ENCODE results near the gene ARID1B.

ARID1B gene

GRCh38 chr6:156801712-156802111 is 24.5 kb downstream of the ARID1B start:
- no peak for TF ChIP-seq CTCF (IDR thresholded peaks at IDR 0.05; ENCODE audit: low read depth, low read length, missing control alignments)

GRCh38 chr6:156803353-156803752 is 26.2 kb downstream of the ARID1B start:
- no peak for DNase-seq (ENCODE audit: extremely low read depth, low read depth)
- no peak overlapping the region for H3K4me3 ChIP-seq (replicated peaks; ENCODE audit: low read depth, low read length)
- TF ChIP-seq CTCF (IDR thresholded peaks at IDR 0.05; ENCODE audit: low read depth, low read length, missing control alignments) = no peak

More at GRCh38 chr6:156801712-156802111, 24.5 kb downstream of the ARID1B start:
- no peak overlapping the region for H3K4me3 ChIP-seq (replicated peaks; ENCODE audit: low read depth, low read length)
- no peak for DNase-seq (ENCODE audit: extremely low read depth, low read depth)

GRCh38 chr6:156804402-156804801 is 27.2 kb downstream of the ARID1B start:
- no peak for TF ChIP-seq CTCF (IDR thresholded peaks at IDR 0.05; ENCODE audit: low read depth, low read length, missing control alignments)
- no peak for DNase-seq (ENCODE audit: extremely low read depth, low read depth)
- no peak overlapping the region for H3K4me3 ChIP-seq (replicated peaks; ENCODE audit: low read depth, low read length)

GRCh38 chr6:156806155-156806554 is 29.0 kb downstream of the ARID1B start:
- no peak for DNase-seq (ENCODE audit: extremely low read depth, low read depth)
- no peak for TF ChIP-seq CTCF (IDR thresholded peaks at IDR 0.05; ENCODE audit: low read depth, low read length, missing control alignments)
- H3K4me3 ChIP-seq (replicated peaks; ENCODE audit: low read depth, low read length) = no peak overlapping the region

GRCh38 chr6:156807028-156807427 is 29.9 kb downstream of the ARID1B start:
- no peak for DNase-seq (ENCODE audit: extremely low read depth, low read depth)
- no peak overlapping the region for H3K4me3 ChIP-seq (replicated peaks; ENCODE audit: low read depth, low read length)
- no peak for TF ChIP-seq CTCF (IDR thresholded peaks at IDR 0.05; ENCODE audit: low read depth, low read length, missing control alignments)

GRCh38 chr6:156807795-156808194 is 30.6 kb downstream of the ARID1B start:
- DNase-seq (ENCODE audit: extremely low read depth, low read depth) = no peak

More at GRCh38 chr6:156807795-156808194, 30.6 kb downstream of the ARID1B start:
- TF ChIP-seq CTCF (IDR thresholded peaks at IDR 0.05; ENCODE audit: low read depth, low read length, missing control alignments) = no peak
- no peak overlapping the region for H3K4me3 ChIP-seq (replicated peaks; ENCODE audit: low read depth, low read length)
